Parathyroid adenoma (tissue), 2 donors: ENCODE measurements around the gene CLPSL2.

Experiments
- H2AFZ ChIP-seq: fragments of 300-600 bp; sonication (generic); one replicate; pipeline ENCODE4 v1.7.0; 2017; ENCODE audit warnings: antibody characterized with exemption, mild to moderate bottlenecking
- H3K27ac ChIP-seq: fragments of 300-600 bp; sonication (generic); one replicate; pipeline ENCODE4 v1.7.0; 2017
- H3K27me3 ChIP-seq: fragments of 300-600 bp; sonication (generic); one replicate; pipeline ENCODE4 v1.7.0; 2017; ENCODE audit warnings: low read length; ENCODE audit not compliant: control insufficient read depth, insufficient read depth
- H3K36me3 ChIP-seq: fragments of 300-600 bp; sonication (generic); one replicate; pipeline ENCODE4 v1.7.0; 2017; ENCODE audit warnings: low read length; ENCODE audit not compliant: control insufficient read depth, insufficient read depth
- H3K4me1 ChIP-seq: fragments of 300-600 bp; sonication (generic); one replicate; pipeline ENCODE4 v1.7.0; 2017; ENCODE audit warnings: control low read depth
- H3K4me2 ChIP-seq: fragments of 300-600 bp; sonication (generic); one replicate; pipeline ENCODE4 v1.7.0; 2017; ENCODE audit warnings: low read length
- H3K4me3 ChIP-seq: fragments of 300-600 bp; sonication (generic); one replicate; pipeline ENCODE4 v1.7.0; 2017; ENCODE audit warnings: low read depth, low read length
- H3K79me2 ChIP-seq: fragments of 300-600 bp; sonication (generic); one replicate; pipeline ENCODE4 v1.7.0; 2017; ENCODE audit warnings: control low read depth
- H3K9ac ChIP-seq: fragments of 300-600 bp; sonication (generic); one replicate; pipeline ENCODE4 v1.7.0; 2017; ENCODE audit warnings: mild to moderate bottlenecking
- H3K9me3 ChIP-seq: fragments of 300-600 bp; sonication (generic); one replicate; pipeline ENCODE4 v1.7.0; 2017; ENCODE audit warnings: low read length; ENCODE audit not compliant: control insufficient read depth
- CTCF ChIP-seq: fragments of 300-600 bp; sonication (generic); IDR thresholded peaks from one replicate; pipeline ENCODE4 v1.7.0; 2017; ENCODE audit warnings: antibody characterized with exemption, mild to moderate bottlenecking
- donor health status: primary hyperparathyroidism.

The CLPSL2 gene

GRCh38 chr6:35736982-35737412 is 39.4 kb upstream of the CLPSL2 start, which contains the start of gene ARMC12:
Gene ARMC12 (plus strand): TSS chr6:35737032. CDS start chr6:35737109, 77 bp downstream.
- Histone ChIP-seq H3K9ac (no peak within 1 kb of the TSS), H3K27ac (no peak within 1 kb of the TSS)

GRCh38 chr6:35737413-35738211 is 38.8 kb upstream of the CLPSL2 start:
- no peak overlapping the region for H3K27ac ChIP-seq

More at GRCh38 chr6:35736982-35737412, 39.4 kb upstream of the CLPSL2 start, which contains the start of gene ARMC12:
- Histone ChIP-seq H3K4me3 (no peak within 1 kb of the TSS), H3K9me3 (no peaks in the 10 kb centered on the region), H3K79me2 (no peaks in the 10 kb centered on the region), H2AFZ (peak within 1 kb of the TSS; percentile 21), H3K36me3 (no peaks in the 10 kb centered on the region), H3K4me2 (no peak within 1 kb of the TSS), H3K4me1 (peaks cover 17% of the 10 kb centered on the region), H3K27me3 (no peaks in the 10 kb centered on the region)
- no peak for TF ChIP-seq CTCF

GRCh38 chr6:35739645-35740524 is 36.5 kb upstream of the CLPSL2 start:
- no peaks in the 10 kb centered on the region for H3K36me3 ChIP-seq
- H3K79me2 ChIP-seq: no peaks in the 10 kb centered on the region
- no peak overlapping the region for H2AFZ ChIP-seq
- no peak overlapping the region for H3K9ac ChIP-seq
- no peak overlapping the region for H3K4me3 ChIP-seq
- H3K9me3 ChIP-seq: no peaks in the 10 kb centered on the region
- no peak overlapping the region for H3K27ac ChIP-seq
- no peak for TF ChIP-seq CTCF
- no peaks in the 10 kb centered on the region for H3K4me1 ChIP-seq
- no peaks in the 10 kb centered on the region for H3K27me3 ChIP-seq
- H3K4me2 ChIP-seq: no peak overlapping the region

More at GRCh38 chr6:35737413-35738211, 38.8 kb upstream of the CLPSL2 start:
- Histone ChIP-seq H3K9me3 (no peaks in the 10 kb centered on the region), H3K27me3 (no peaks in the 10 kb centered on the region), H3K36me3 (no peaks in the 10 kb centered on the region), H3K4me3 (no peak overlapping the region), H3K4me1 (peaks cover 12% of the 10 kb centered on the region), H3K4me2 (no peak overlapping the region), H3K79me2 (no peaks in the 10 kb centered on the region), H2AFZ (peak overlapping the region; percentile 21), H3K9ac (no peak overlapping the region)
- peak; percentile 92 for TF ChIP-seq CTCF

GRCh38 chr6:35742842-35743241 is 33.6 kb upstream of the CLPSL2 start:
- no peaks in the 10 kb centered on the region for H3K27me3 ChIP-seq
- no peaks in the 10 kb centered on the region for H3K9me3 ChIP-seq
- H3K4me1 ChIP-seq: no peaks in the 10 kb centered on the region
- H3K9ac ChIP-seq: no peak overlapping the region
- H2AFZ ChIP-seq: no peak overlapping the region
- H3K4me3 ChIP-seq: no peak overlapping the region
- no peaks in the 10 kb centered on the region for H3K79me2 ChIP-seq
- TF ChIP-seq CTCF: no peak
- H3K27ac ChIP-seq: no peak overlapping the region
- no peak overlapping the region for H3K4me2 ChIP-seq
- no peaks in the 10 kb centered on the region for H3K36me3 ChIP-seq
